Measurements from ENCODE around the gene PTPN3.

The PTPN3 gene

GRCh38 chr9:109423877-109424276, 74.2 kb downstream of the PTPN3 start:
- H3K4me3 ChIP-seq: no peak overlapping the region
- H3K9me3 ChIP-seq (ENCODE audit: low read depth, low read length): no peaks in the 10 kb centered on the region
- DNase-seq (ENCODE audit: low read depth, low spot score): no peak
- no peaks in the 10 kb centered on the region; the same call in 1 of the 2 replicates for H3K36me3 ChIP-seq (ENCODE audit: insufficient read depth, low read length)
- no peak overlapping the region for H3K9ac ChIP-seq (ENCODE audit: insufficient read length)
- TF ChIP-seq FOXP2 (optimal IDR thresholded peaks at IDR 0.05; ENCODE audit: control extremely low read depth, extremely low read length, insufficient read depth): no peak
- H3K27ac ChIP-seq: no peak overlapping the region

GRCh38 chr9:109422641-109423040, 75.5 kb downstream of the PTPN3 start:
- no peak overlapping the region for H3K4me3 ChIP-seq
- no peak overlapping the region for H3K27ac ChIP-seq
- TF ChIP-seq EZH2 (IDR thresholded peaks at IDR 0.05) (no peak), POLR2AphosphoS5 (IDR thresholded peaks at IDR 0.05; ENCODE audit: borderline replicate concordance, low read depth, low read length) (no peak), FOXP2 (optimal IDR thresholded peaks at IDR 0.05; ENCODE audit: control extremely low read depth, extremely low read length, insufficient read depth) (no peak)
- no peaks in the 10 kb centered on the region for H3K9me3 ChIP-seq (ENCODE audit: low read depth, low read length)
- no peak for DNase-seq (ENCODE audit: low read depth, low spot score)
- no peak overlapping the region for H3K9ac ChIP-seq (ENCODE audit: insufficient read length)
- no peaks in the 10 kb centered on the region; the same call in 1 of the 2 replicates for H3K36me3 ChIP-seq (ENCODE audit: insufficient read depth, low read length)

GRCh38 chr9:109421026-109421970, 76.8 kb downstream of the PTPN3 start:
- H3K9ac ChIP-seq (ENCODE audit: insufficient read length): no peak overlapping the region
- TF ChIP-seq EZH2 (IDR thresholded peaks at IDR 0.05) (no peak), FOXP2 (optimal IDR thresholded peaks at IDR 0.05; ENCODE audit: control extremely low read depth, extremely low read length, insufficient read depth) (no peak)
- no peak for DNase-seq (ENCODE audit: low read depth, low spot score)
- no peak overlapping the region for H3K4me3 ChIP-seq
- no peak overlapping the region for H3K27ac ChIP-seq
- H3K36me3 ChIP-seq (ENCODE audit: insufficient read depth, low read length): no peaks in the 10 kb centered on the region; the same call in 1 of the 2 replicates
- no peaks in the 10 kb centered on the region for H3K9me3 ChIP-seq (ENCODE audit: low read depth, low read length)

- Histone ChIP-seq H3K4me3 (no peak overlapping the region), H3K27ac (no peak overlapping the region), H3K9ac (ENCODE audit: insufficient read length) (no peak overlapping the region), H3K36me3 (ENCODE audit: insufficient read depth, low read length) (no peaks in the 10 kb centered on the region; the same call in 1 of the 2 replicates), H3K9me3 (ENCODE audit: low read depth, low read length) (no peaks in the 10 kb centered on the region)
- DNase-seq (ENCODE audit: low read depth, low spot score): no peak
- TF ChIP-seq POLR2AphosphoS5 (IDR thresholded peaks at IDR 0.05; ENCODE audit: borderline replicate concordance, low read depth, low read length) (no peak), FOXP2 (optimal IDR thresholded peaks at IDR 0.05; ENCODE audit: control extremely low read depth, extremely low read length, insufficient read depth) (no peak), EZH2 (IDR thresholded peaks at IDR 0.05) (no peak)
Observed at GRCh38 chr9:109419531-109419930, 78.6 kb downstream of the PTPN3 start.

GRCh38 chr9:109418827-109419226, 79.3 kb downstream of the PTPN3 start:
- H3K27ac ChIP-seq: no peak overlapping the region
- TF ChIP-seq POLR2AphosphoS5 (IDR thresholded peaks at IDR 0.05; ENCODE audit: borderline replicate concordance, low read depth, low read length): no peak
- no peak for TF ChIP-seq EZH2 (IDR thresholded peaks at IDR 0.05)
- no peak for DNase-seq (ENCODE audit: low read depth, low spot score)
- no peaks in the 10 kb centered on the region for H3K9me3 ChIP-seq (ENCODE audit: low read depth, low read length)
- H3K9ac ChIP-seq (ENCODE audit: insufficient read length): no peak overlapping the region
- H3K36me3 ChIP-seq (ENCODE audit: insufficient read depth, low read length): no peaks in the 10 kb centered on the region; the same call in 1 of the 2 replicates
- no peak overlapping the region for H3K4me3 ChIP-seq

GRCh38 chr9:109417585-109418544, 80.2 kb downstream of the PTPN3 start:
- Histone ChIP-seq H3K36me3 (ENCODE audit: insufficient read depth, low read length) (no peaks in the 10 kb centered on the region; the same call in 1 of the 2 replicates), H3K27ac (no peak overlapping the region), H3K9ac (ENCODE audit: insufficient read length) (no peak overlapping the region)

GRCh38 chr9:109417054-109417453, 81.1 kb downstream of the PTPN3 start:
- Histone ChIP-seq H3K9ac (ENCODE audit: insufficient read length) (no peak overlapping the region), H3K36me3 (ENCODE audit: insufficient read depth, low read length) (no peaks in the 10 kb centered on the region; the same call in 1 of the 2 replicates), H3K27ac (no peak overlapping the region), H3K9me3 (ENCODE audit: low read depth, low read length) (no peaks in the 10 kb centered on the region), H3K4me3 (no peak overlapping the region)
- TF ChIP-seq EZH2 (IDR thresholded peaks at IDR 0.05) (no peak), POLR2AphosphoS5 (IDR thresholded peaks at IDR 0.05; ENCODE audit: borderline replicate concordance, low read depth, low read length) (no peak), FOXP2 (optimal IDR thresholded peaks at IDR 0.05; ENCODE audit: control extremely low read depth, extremely low read length, insufficient read depth) (no peak)
- no peak for DNase-seq (ENCODE audit: low read depth, low spot score)

More at GRCh38 chr9:109417585-109418544, 80.2 kb downstream of the PTPN3 start:
- Histone ChIP-seq H3K4me3 (no peak overlapping the region), H3K9me3 (ENCODE audit: low read depth, low read length) (no peaks in the 10 kb centered on the region)
- no peak for DNase-seq (ENCODE audit: low read depth, low spot score)
- TF ChIP-seq EZH2 (IDR thresholded peaks at IDR 0.05) (no peak), POLR2AphosphoS5 (IDR thresholded peaks at IDR 0.05; ENCODE audit: borderline replicate concordance, low read depth, low read length) (no peak), FOXP2 (optimal IDR thresholded peaks at IDR 0.05; ENCODE audit: control extremely low read depth, extremely low read length, insufficient read depth) (no peak)

- no peaks in the 10 kb centered on the region for H3K9me3 ChIP-seq (ENCODE audit: low read depth, low read length)
- DNase-seq (ENCODE audit: low read depth, low spot score): no peak
- H3K9ac ChIP-seq (ENCODE audit: insufficient read length): no peak overlapping the region
- H3K36me3 ChIP-seq (ENCODE audit: insufficient read depth, low read length): no peaks in the 10 kb centered on the region; the same call in 1 of the 2 replicates
- H3K27ac ChIP-seq: no peak overlapping the region
- TF ChIP-seq EZH2 (IDR thresholded peaks at IDR 0.05): no peak
- TF ChIP-seq FOXP2 (optimal IDR thresholded peaks at IDR 0.05; ENCODE audit: control extremely low read depth, extremely low read length, insufficient read depth): no peak
- no peak for TF ChIP-seq POLR2AphosphoS5 (IDR thresholded peaks at IDR 0.05; ENCODE audit: borderline replicate concordance, low read depth, low read length)
- H3K4me3 ChIP-seq: no peak overlapping the region
Observed at GRCh38 chr9:109416135-109416706, 81.9 kb downstream of the PTPN3 start.

Data from SK-N-MC (cell line).